Measurements from ENCODE around the gene TRPV4. TPM values are rescaled to one million over a fixed set of nuclear protein-coding genes. Genes with fewer than 3 reads are reported as not detected.

Gene TRPV4
- total RNA-seq, 3 donors from 2014 or later (not counting 1 experiment from before 2014, with no cell fraction given): not detected

- no peak overlapping the region for H3K27ac ChIP-seq (ENCODE audit: low read length)
- 92% methylated on average over 20 of the region's 20 CpGs for WGBS (ENCODE audit: insufficient coverage)
- no peaks in the 10 kb centered on the region for H3K4me1 ChIP-seq (ENCODE audit: control insufficient read depth, insufficient read depth, low read length)
- H3K36me3 ChIP-seq (ENCODE audit: control insufficient read depth, insufficient read depth, low read length): no peaks in the 10 kb centered on the region
- no peak for TF ChIP-seq CTCF (IDR thresholded peaks at IDR 0.05)
- Mint-ChIP-seq H3K9me3 (no peaks in the 10 kb centered on the region), H3K36me3 (no peaks in the 10 kb centered on the region), H3K27ac (no peak overlapping the region), H3K4me3 (no peak overlapping the region), H3K27me3 (ENCODE audit: low read depth in 2 of 2) (peaks cover 0 to under 1% of the 10 kb centered on the region in 2 donors), H3K4me1 (no peaks in the 10 kb centered on the region)
- H3K4me3 ChIP-seq (ENCODE audit: low read length): no peak overlapping the region
- intact Hi-C loops (cut with micrococcal nuclease): no loop called here
- no peaks in the 10 kb centered on the region for H3K27me3 ChIP-seq (ENCODE audit: control insufficient read depth, insufficient read depth, low read length)
- ATAC-seq (no peak), DNase-seq (no peak)
- H3K9me3 ChIP-seq (ENCODE audit: control insufficient read depth, insufficient read depth, low read length): no peaks in the 10 kb centered on the region
Measured at GRCh38 chr12:109798691-109799090, 34.5 kb downstream of the TRPV4 start.

- H3K4me1 ChIP-seq (ENCODE audit: control insufficient read depth, insufficient read depth, low read length): no peaks in the 10 kb centered on the region
- H3K36me3 ChIP-seq (ENCODE audit: control insufficient read depth, insufficient read depth, low read length): no peaks in the 10 kb centered on the region
- peaks cover 0 to 5% of the 10 kb centered on the region in 2 donors for H3K27me3 Mint-ChIP-seq (ENCODE audit: low read depth in 2 of 2)
- no peak overlapping the region for H3K4me3 Mint-ChIP-seq
- 45% methylated on average over 19 of the region's 19 CpGs for WGBS (ENCODE audit: insufficient coverage)
- H3K36me3 Mint-ChIP-seq: no peaks in the 10 kb centered on the region
- H3K4me1 Mint-ChIP-seq: no peaks in the 10 kb centered on the region
- H3K27ac Mint-ChIP-seq: no peak overlapping the region
- H3K9me3 ChIP-seq (ENCODE audit: control insufficient read depth, insufficient read depth, low read length): no peaks in the 10 kb centered on the region
- no peaks in the 10 kb centered on the region for H3K27me3 ChIP-seq (ENCODE audit: control insufficient read depth, insufficient read depth, low read length)
- intact Hi-C loops (cut with micrococcal nuclease): no loop called here
- DNase-seq (no peak), ATAC-seq (no peak)
- H3K4me3 ChIP-seq (ENCODE audit: low read length): no peak overlapping the region
- no peaks in the 10 kb centered on the region for H3K9me3 Mint-ChIP-seq
- H3K27ac ChIP-seq (ENCODE audit: low read length): no peak overlapping the region
- TF ChIP-seq CTCF (IDR thresholded peaks at IDR 0.05): no peak
Measured at GRCh38 chr12:109797905-109798669, 35.1 kb downstream of the TRPV4 start.

- Mint-ChIP-seq H3K27me3 (ENCODE audit: low read depth in 2 of 2) (peaks cover 6 to 11% of the 10 kb centered on the region in 2 donors), H3K9me3 (no peaks in the 10 kb centered on the region), H3K27ac (no peak overlapping the region), H3K36me3 (no peaks in the 10 kb centered on the region), H3K4me3 (no peak overlapping the region), H3K4me1 (no peaks in the 10 kb centered on the region)
- no peaks in the 10 kb centered on the region for H3K4me1 ChIP-seq (ENCODE audit: control insufficient read depth, insufficient read depth, low read length)
- no peak for ATAC-seq
- no peaks in the 10 kb centered on the region for H3K9me3 ChIP-seq (ENCODE audit: control insufficient read depth, insufficient read depth, low read length)
- H3K27me3 ChIP-seq (ENCODE audit: control insufficient read depth, insufficient read depth, low read length): no peaks in the 10 kb centered on the region
- H3K4me3 ChIP-seq (ENCODE audit: low read length): no peak overlapping the region
- no peak overlapping the region for H3K27ac ChIP-seq (ENCODE audit: low read length)
- no peak for TF ChIP-seq CTCF (IDR thresholded peaks at IDR 0.05)
- WGBS (ENCODE audit: insufficient coverage): 82% methylated on average over 2 of the region's 2 CpGs
- DNase-seq: no peak
- intact Hi-C loops (cut with micrococcal nuclease): no loop called here
- no peaks in the 10 kb centered on the region for H3K36me3 ChIP-seq (ENCODE audit: control insufficient read depth, insufficient read depth, low read length)
Measured at GRCh38 chr12:109796057-109796456, 37.1 kb downstream of the TRPV4 start.

- H3K4me3 ChIP-seq (ENCODE audit: low read length): no peak overlapping the region
- peaks cover 6 to 11% of the 10 kb centered on the region in 2 donors for H3K27me3 Mint-ChIP-seq (ENCODE audit: low read depth in 2 of 2)
- H3K4me1 ChIP-seq (ENCODE audit: control insufficient read depth, insufficient read depth, low read length): no peaks in the 10 kb centered on the region
- TF ChIP-seq CTCF (IDR thresholded peaks at IDR 0.05): no peak
- no peaks in the 10 kb centered on the region for H3K9me3 ChIP-seq (ENCODE audit: control insufficient read depth, insufficient read depth, low read length)
- no peaks in the 10 kb centered on the region for H3K9me3 Mint-ChIP-seq
- H3K4me1 Mint-ChIP-seq: no peaks in the 10 kb centered on the region
- DNase-seq (no peak), ATAC-seq (no peak)
- H3K27ac Mint-ChIP-seq: no peak overlapping the region
- H3K4me3 Mint-ChIP-seq: no peak overlapping the region
- no peak overlapping the region for H3K27ac ChIP-seq (ENCODE audit: low read length)
- no peaks in the 10 kb centered on the region for H3K36me3 Mint-ChIP-seq
- H3K36me3 ChIP-seq (ENCODE audit: control insufficient read depth, insufficient read depth, low read length): no peaks in the 10 kb centered on the region
- intact Hi-C loops (cut with micrococcal nuclease): no loop called here
- H3K27me3 ChIP-seq (ENCODE audit: control insufficient read depth, insufficient read depth, low read length): no peaks in the 10 kb centered on the region
- 96% methylated on average over 2 of the region's 2 CpGs for WGBS (ENCODE audit: insufficient coverage)
Measured at GRCh38 chr12:109795023-109795422, 38.2 kb downstream of the TRPV4 start.
